Lower leg skin (tissue), 3 donors: Measurements from ENCODE around the gene DDN.

Source experiments
- CTCF ChIP-seq, 3 donors: fragments of 450-650 bp; IDR thresholded peaks; one replicate each; pipeline ENCODE4 v1.5.1; 2016; ENCODE audit warnings: antibody characterized with exemption in 3 of 3, mild to moderate bottlenecking in 3 of 3, moderate library complexity in 2 of 3
- POLR2A ChIP-seq, 2 donors: fragments of 450-650 bp; IDR thresholded peaks; one replicate each; pipeline ENCODE4 v1.6.1; 2016 to 2017; ENCODE audit warnings: antibody characterized with exemption in 2 of 2, mild to moderate bottlenecking in 1 of 2, moderate library complexity in 1 of 2

GRCh38 chr12:48978741-48979601 lies 20.2 kb downstream of the DDN start:
- no peak for TF ChIP-seq CTCF (IDR thresholded peaks at IDR 0.05)
- no peak for TF ChIP-seq POLR2A (IDR thresholded peaks at IDR 0.05)
